Measurements from ENCODE around the gene TUSC7. TPM values are rescaled to one million over a fixed set of nuclear protein-coding genes. Genes with fewer than 3 reads are reported as not detected.

TUSC7 gene
- total RNA-seq, 2 experiments from 2014 or later: not detected

GRCh38 chr3:116739678-116740077, 30.1 kb downstream of the TUSC7 start:
- DNase-seq: no peak
- H3K27ac Mint-ChIP-seq: no peak overlapping the region
- H3K4me3 Mint-ChIP-seq: no peak overlapping the region
- no peaks in the 10 kb centered on the region for H3K27me3 Mint-ChIP-seq
- no peaks in the 10 kb centered on the region for H3K36me3 Mint-ChIP-seq
- no peaks in the 10 kb centered on the region for H3K4me1 Mint-ChIP-seq
- peaks cover 2% of the 10 kb centered on the region for H3K9me3 Mint-ChIP-seq

GRCh38 chr3:116740293-116740692, 30.7 kb downstream of the TUSC7 start:
- Mint-ChIP-seq H3K9me3 (peaks cover 2% of the 10 kb centered on the region), H3K4me3 (no peak overlapping the region), H3K27me3 (no peaks in the 10 kb centered on the region), H3K4me1 (no peaks in the 10 kb centered on the region), H3K27ac (no peak overlapping the region), H3K36me3 (no peaks in the 10 kb centered on the region)
- DNase-seq: no peak

GRCh38 chr3:116741467-116741866, 31.9 kb downstream of the TUSC7 start:
- Mint-ChIP-seq H3K27ac (no peak overlapping the region), H3K36me3 (no peaks in the 10 kb centered on the region), H3K9me3 (no peaks in the 10 kb centered on the region)

GRCh38 chr3:116743062-116743461, 33.5 kb downstream of the TUSC7 start:
- no peaks in the 10 kb centered on the region for H3K36me3 Mint-ChIP-seq
- H3K27ac Mint-ChIP-seq: no peak overlapping the region

More at GRCh38 chr3:116741467-116741866, 31.9 kb downstream of the TUSC7 start:
- Mint-ChIP-seq H3K4me1 (no peaks in the 10 kb centered on the region), H3K27me3 (no peaks in the 10 kb centered on the region), H3K4me3 (no peak overlapping the region)
- no peak for DNase-seq

GRCh38 chr3:116749388-116749787, 39.8 kb downstream of the TUSC7 start:
- H3K27me3 Mint-ChIP-seq: no peaks in the 10 kb centered on the region
- no peak overlapping the region for H3K27ac Mint-ChIP-seq
- H3K9me3 Mint-ChIP-seq: peaks cover 1% of the 10 kb centered on the region
- H3K36me3 Mint-ChIP-seq: no peaks in the 10 kb centered on the region
- no peak for DNase-seq
- H3K4me1 Mint-ChIP-seq: no peaks in the 10 kb centered on the region
- no peak overlapping the region for H3K4me3 Mint-ChIP-seq

More at GRCh38 chr3:116743062-116743461, 33.5 kb downstream of the TUSC7 start:
- no peak overlapping the region for H3K4me3 Mint-ChIP-seq
- no peaks in the 10 kb centered on the region for H3K9me3 Mint-ChIP-seq
- no peaks in the 10 kb centered on the region for H3K27me3 Mint-ChIP-seq
- H3K4me1 Mint-ChIP-seq: no peaks in the 10 kb centered on the region
- DNase-seq: no peak

- Mint-ChIP-seq H3K4me3 (no peak overlapping the region), H3K4me1 (no peaks in the 10 kb centered on the region), H3K27me3 (peaks cover 3% of the 10 kb centered on the region), H3K27ac (no peak overlapping the region), H3K36me3 (no peaks in the 10 kb centered on the region), H3K9me3 (peaks cover 1% of the 10 kb centered on the region)
- DNase-seq: no peak
Observed at GRCh38 chr3:116757315-116757714, 47.7 kb downstream of the TUSC7 start.

GRCh38 chr3:116759316-116759715, 49.7 kb downstream of the TUSC7 start:
- Mint-ChIP-seq H3K4me1 (no peaks in the 10 kb centered on the region), H3K27ac (no peak overlapping the region), H3K9me3 (no peaks in the 10 kb centered on the region), H3K27me3 (peaks cover 3% of the 10 kb centered on the region), H3K36me3 (no peaks in the 10 kb centered on the region), H3K4me3 (no peak overlapping the region)
- no peak for DNase-seq
